GM20431 (cell line): ENCODE data around the gene TMCO4.
"Not testable (repeated sequence)": the region's sequence is repeated elsewhere in the genome, so short reads cannot be mapped to it uniquely, and the experiment has no call there.

Source experiments
- in situ Hi-C: fragments of 300-500 bp; cut with MseI, MboI; formaldehyde crosslinking; loops from one replicate; pipeline ENCODE4 v1.15.0; 2020; ENCODE audit warnings: low sequenced_read_pairs; ENCODE audit not compliant: unreplicated experiment

TMCO4 gene

GRCh38 chr1:19814681-19815503, 15.2 kb upstream of the TMCO4 start, which contains the start of gene RNF186:
RNF186 (minus strand) TSS chr1:19815283; CDS start chr1:19815101, 182 bp downstream.
- in situ Hi-C loops = no loop called here

GRCh38 chr1:19814244-19814661, 14.5 kb upstream of the TMCO4 start:
- in situ Hi-C loops = no loop called here

GRCh38 chr1:19813643-19813960, 13.9 kb upstream of the TMCO4 start:
- in situ Hi-C loops = no loop called here

- in situ Hi-C loops = no loop called here
Observed at GRCh38 chr1:19812875-19813642, 13.3 kb upstream of the TMCO4 start.

GRCh38 chr1:19811206-19811851, 11.6 kb upstream of the TMCO4 start:
- in situ Hi-C loops = no loop called here

GRCh38 chr1:19809044-19809750, 9.5 kb upstream of the TMCO4 start:
- in situ Hi-C loops = no loop called here

GRCh38 chr1:19808351-19808750, 8.6 kb upstream of the TMCO4 start:
- in situ Hi-C loops = no loop called here

- in situ Hi-C loops = no loop called here
Observed at GRCh38 chr1:19804831-19805251, 5.1 kb upstream of the TMCO4 start.

GRCh38 chr1:19802269-19802668, 2.6 kb upstream of the TMCO4 start:
- in situ Hi-C loops = no loop called here

- in situ Hi-C loops = no loop called here
Observed at GRCh38 chr1:19800076-19800804, 524 bp upstream of the TMCO4 start.

- in situ Hi-C loops = no loop called here
Observed at GRCh38 chr1:19798486-19799229, 1.1 kb downstream of the TMCO4 start.

GRCh38 chr1:19797827-19798226, 1.9 kb downstream of the TMCO4 start:
- in situ Hi-C loops = no loop called here

GRCh38 chr1:19794583-19794982, 5.1 kb downstream of the TMCO4 start:
- in situ Hi-C loops = no loop called here

- in situ Hi-C loops = no loop called here
Observed at GRCh38 chr1:19793360-19794046, 6.2 kb downstream of the TMCO4 start.

- in situ Hi-C loops = no loop called here
Observed at GRCh38 chr1:19792237-19793002, 7.3 kb downstream of the TMCO4 start.

GRCh38 chr1:19790061-19790975, 9.4 kb downstream of the TMCO4 start:
- in situ Hi-C loops = not testable (repeated sequence)

- in situ Hi-C loops = no loop called here
Observed at GRCh38 chr1:19786988-19787423, 12.7 kb downstream of the TMCO4 start.
